IPS DF 19.7 (cell line): ENCODE results near the gene FKTN.

ENCODE experiments used
- DNase-seq: peaks from one replicate; pipeline ENCODE4 v3.0.0-alpha.2; 2013; ENCODE audit warnings: low read depth, low spot score

FKTN gene

DNA sequence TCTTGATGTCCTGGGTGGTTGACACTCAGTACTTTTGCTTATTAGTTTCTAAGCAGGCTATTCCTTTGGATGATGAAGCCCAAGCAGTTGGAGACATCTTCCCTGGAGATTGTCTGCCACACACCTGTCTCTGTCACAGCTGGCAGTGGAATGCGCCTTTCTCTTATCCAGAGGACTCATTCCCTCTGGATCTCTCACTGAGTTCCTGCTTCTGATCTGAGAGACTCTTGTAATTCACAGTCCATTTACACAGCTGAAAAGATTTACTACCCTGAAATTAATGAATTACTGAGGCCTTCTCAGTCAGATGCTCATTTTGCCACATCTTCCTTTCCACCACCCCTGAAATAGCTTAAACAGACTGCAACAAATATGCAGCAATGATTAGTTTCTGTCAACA, 120.2 kb downstream of the FKTN start:
- DNase-seq: no peak

DNA sequence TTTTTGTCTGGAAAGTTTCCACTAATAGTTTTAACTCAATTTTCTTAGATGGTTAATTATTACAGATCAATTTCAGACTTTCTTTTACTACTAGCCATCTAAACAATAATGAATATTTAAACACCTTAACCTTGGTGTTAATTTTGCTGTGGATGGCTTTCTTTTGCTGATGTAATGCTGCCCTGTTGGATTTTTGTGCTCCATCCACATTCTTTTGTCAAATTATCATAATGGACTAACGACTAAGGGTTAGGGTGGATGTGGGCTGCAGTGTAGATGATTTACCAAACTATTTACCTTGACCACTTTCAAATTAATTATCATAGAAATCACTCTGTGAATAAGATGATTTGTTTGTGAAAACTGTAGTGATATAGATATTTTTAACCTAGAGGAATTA, 120.8 kb downstream of the FKTN start:
- no peak for DNase-seq

DNA sequence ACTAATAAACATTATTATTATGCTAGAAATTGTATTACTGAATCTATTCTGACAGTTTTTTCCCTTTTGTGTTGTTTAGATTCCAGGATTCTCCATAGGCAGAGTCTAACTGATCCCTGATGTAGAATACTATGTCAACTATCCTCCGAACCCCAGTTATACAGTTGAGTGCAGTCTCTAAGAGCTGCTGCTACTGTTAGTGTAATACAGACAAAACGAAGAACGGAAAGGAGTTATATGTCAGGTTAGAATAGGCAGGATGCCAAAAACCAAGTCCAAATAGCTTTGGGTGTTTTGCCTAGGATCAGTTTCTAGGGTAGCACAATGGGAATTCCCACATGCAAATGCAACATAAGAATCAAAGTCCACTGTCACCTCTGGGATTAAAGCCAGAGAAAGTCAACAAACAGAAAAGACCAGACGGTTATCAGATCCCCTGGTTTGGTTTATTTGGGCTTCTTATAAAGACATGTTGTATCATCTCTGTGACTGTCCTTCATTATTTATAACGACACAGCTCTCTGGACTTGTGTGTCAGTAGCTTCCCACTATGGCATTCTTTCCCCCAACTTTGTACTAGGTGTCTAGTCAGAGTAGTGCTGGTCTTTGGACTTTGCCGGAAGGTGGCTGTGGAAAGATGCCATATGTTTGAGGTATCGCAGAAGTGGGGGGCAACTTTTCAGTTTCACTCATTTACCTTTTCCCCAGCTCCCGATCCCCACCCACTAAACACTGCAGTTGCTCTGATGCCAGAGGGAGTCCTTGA, 121.5 kb downstream of the FKTN start:
- no peak for DNase-seq

DNA sequence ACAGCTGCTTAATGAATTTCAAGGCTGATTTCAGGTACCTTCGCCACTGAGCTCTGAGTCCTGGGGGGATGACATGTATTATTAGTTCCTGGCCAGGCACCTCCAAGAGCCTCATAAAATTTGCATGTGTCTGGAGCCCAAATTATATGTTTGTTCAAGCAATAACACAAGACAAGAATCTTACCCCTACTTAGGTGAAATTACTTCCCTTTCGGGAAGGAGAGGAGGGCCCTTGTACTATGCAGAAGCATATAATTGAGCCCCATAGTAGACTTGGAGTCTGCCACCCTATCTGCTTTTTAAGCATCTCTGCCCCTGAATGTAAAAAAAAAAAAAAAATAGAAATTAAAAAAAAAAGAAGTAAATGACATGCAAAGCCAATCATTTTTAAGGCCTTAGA, 123.4 kb downstream of the FKTN start:
- DNase-seq: no peak

DNA sequence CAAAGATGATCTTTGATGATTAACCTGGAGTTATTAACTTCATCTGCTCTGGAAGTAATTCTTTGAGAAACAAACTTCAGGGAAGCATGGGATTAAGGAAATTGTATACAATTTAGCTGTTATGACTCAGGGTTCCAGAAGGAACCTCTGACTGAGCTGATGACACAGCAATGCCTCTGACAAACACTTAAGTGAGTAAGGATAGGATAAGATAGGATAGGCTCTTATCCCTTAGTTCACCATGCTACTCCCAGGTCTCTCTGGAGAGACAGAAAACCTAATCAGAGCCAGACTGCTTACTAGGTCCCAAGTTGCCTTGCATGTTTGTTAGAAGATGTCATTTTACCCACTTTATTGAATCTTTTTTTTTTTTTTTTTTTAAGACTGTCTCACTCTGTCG, 123.8 kb downstream of the FKTN start:
- no peak for DNase-seq

DNA sequence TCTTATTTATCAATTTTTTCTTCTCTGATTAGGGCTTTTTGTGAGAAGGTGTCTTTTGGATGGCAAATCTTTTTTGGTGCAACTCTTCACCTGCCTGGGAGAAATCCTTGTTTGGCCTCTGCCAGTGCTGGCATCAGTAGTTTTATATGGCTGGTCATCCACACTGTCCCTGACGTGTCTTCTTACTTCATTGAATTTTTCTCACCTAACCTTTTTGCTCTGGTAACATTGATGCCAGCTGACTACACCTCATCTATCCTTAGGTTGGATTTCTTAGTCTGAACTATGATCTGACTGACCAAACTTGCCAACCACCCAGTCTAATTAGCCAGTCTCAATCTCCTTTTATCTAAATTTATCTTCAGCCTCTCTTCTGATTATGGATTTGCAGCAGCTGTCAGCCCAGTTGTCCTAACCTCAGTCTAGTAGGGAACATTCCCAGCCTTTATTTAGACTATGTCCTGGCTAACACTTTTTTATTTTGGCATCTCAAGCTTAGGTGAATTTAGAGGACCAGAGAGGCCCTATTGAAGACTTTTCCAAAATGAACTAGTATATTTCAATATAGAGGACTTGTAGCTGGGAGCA, 125.9 kb downstream of the FKTN start:
- no peak for DNase-seq

DNA sequence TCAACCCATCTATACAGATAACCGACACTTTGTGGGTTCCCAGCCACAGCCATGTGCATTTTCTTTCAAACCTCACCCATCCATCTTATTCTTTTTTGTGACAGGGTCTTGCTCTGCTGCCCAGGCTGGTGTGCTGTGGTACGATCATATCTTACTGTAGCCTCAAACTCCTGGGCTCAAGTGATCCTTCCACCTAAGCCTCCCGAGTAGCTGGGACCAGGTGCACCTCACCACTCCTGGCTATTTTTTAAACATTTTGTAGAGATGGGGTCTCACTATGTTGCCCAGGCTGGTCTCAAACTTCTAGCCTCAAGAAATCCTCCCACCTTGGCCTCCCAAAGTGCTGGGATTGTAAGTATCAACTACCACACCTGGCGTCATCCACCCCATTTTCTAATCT, 129.0 kb downstream of the FKTN start:
- no peak for DNase-seq
